ENCODE measurements around the gene HTRA3.

DNA sequence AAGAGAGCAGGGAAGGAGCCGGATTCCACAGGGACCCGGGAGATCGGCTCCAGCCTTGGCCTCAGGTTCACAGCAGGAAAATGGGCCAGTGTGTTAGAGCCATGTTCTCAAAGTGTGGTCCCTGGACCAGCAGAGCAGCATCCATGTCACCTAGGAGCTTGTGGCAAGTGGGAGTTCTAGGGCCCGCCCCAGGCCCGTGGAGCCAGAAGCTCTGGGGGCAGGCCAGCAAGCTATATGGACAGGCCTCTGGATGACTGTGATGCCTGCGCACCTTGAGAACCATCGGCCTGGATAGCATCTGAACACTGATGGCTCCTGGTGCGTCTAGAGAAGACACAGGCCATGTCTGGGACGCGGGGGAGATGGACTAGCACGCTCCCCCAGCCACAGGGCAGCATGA lies 36.8 kb upstream of the HTRA3 start:
- no peak for TF ChIP-seq CTCF (IDR thresholded peaks at IDR 0.05; ENCODE audit: poor library complexity)
- no peak for TF ChIP-seq EZH2 (IDR thresholded peaks at IDR 0.05; ENCODE audit: borderline replicate concordance)
- no peak for TF ChIP-seq EZH2phosphoT487 (IDR thresholded peaks at IDR 0.05; ENCODE audit: low read depth, severe bottlenecking, unreplicated experiment)

Measured in hepatocyte (in vitro differentiated cells).